Bone marrow (tissue), 2 donors: ENCODE data around the gene WDR7.

ENCODE experiments used
- DNase-seq, 2 donors: peaks; one replicate each; lab custom pipeline; 2025; lab: John Stamatoyannopoulos, UW

The WDR7 gene

GRCh38 chr18:56650944-56651770 is at the start of gene WDR7:
Gene WDR7 (plus strand): TSS chr18:56651359. CDS start chr18:56672516, 21,157 bp downstream.
- DNase-seq: peak; percentile 94 to 97

GRCh38 chr18:56606618-56607017 is 44.5 kb upstream of the WDR7 start:
- DNase-seq: no peak

GRCh38 chr18:56615738-56616520 is 35.2 kb upstream of the WDR7 start:
- DNase-seq: no peak

- no peak for DNase-seq
Observed at GRCh38 chr18:56627991-56628390, 23.2 kb upstream of the WDR7 start.

- DNase-seq: no peak
Observed at GRCh38 chr18:56632070-56633022, 18.8 kb upstream of the WDR7 start.

- DNase-seq: no peak
Observed at GRCh38 chr18:56635007-56635406, 16.2 kb upstream of the WDR7 start.

GRCh38 chr18:56637176-56637575 is 14.0 kb upstream of the WDR7 start:
- no peak for DNase-seq

GRCh38 chr18:56637711-56638231 is 13.4 kb upstream of the WDR7 start:
- DNase-seq: no peak

GRCh38 chr18:56638232-56639103 is 12.7 kb upstream of the WDR7 start, which contains the start of gene TXNL1:
Gene TXNL1 (minus strand): TSS chr18:56638592. CDS start chr18:56638440, 152 bp downstream.
- DNase-seq: peak; percentile 94 to 96

GRCh38 chr18:56639104-56639381 is 12.1 kb upstream of the WDR7 start:
- no peak for DNase-seq

- DNase-seq: no peak
Observed at GRCh38 chr18:56639571-56639970, 11.6 kb upstream of the WDR7 start.

- DNase-seq: no peak
Observed at GRCh38 chr18:56641714-56642337, 9.3 kb upstream of the WDR7 start.

- no peak for DNase-seq
Observed at GRCh38 chr18:56643381-56643780, 7.8 kb upstream of the WDR7 start.

GRCh38 chr18:56645415-56646016 is 5.6 kb upstream of the WDR7 start:
- DNase-seq: peak in 1 of 2 donors; percentile 6

- no peak for DNase-seq
Observed at GRCh38 chr18:56647071-56647470, 4.1 kb upstream of the WDR7 start.

GRCh38 chr18:56647951-56648893 is 2.9 kb upstream of the WDR7 start:
- DNase-seq: no peak

- DNase-seq: no peak
Observed at GRCh38 chr18:56649996-56650395, 1.2 kb upstream of the WDR7 start.

GRCh38 chr18:56651771-56652092 is 573 bp downstream of the WDR7 start:
- DNase-seq: no peak

GRCh38 chr18:56652802-56653201 is 1.6 kb downstream of the WDR7 start:
- peak in 1 of 2 donors; percentile 15 for DNase-seq
